SIG-M5 treated with dmso at 0.1 percent for 504 hours (cell line): ENCODE data around the gene XBP1.
"Not testable (repeated sequence)": the region's sequence is repeated elsewhere in the genome, so short reads cannot be mapped to it uniquely, and the experiment has no call there.

Experiments
- DNase-seq: peaks from one replicate; lab custom pipeline; 2025; ENCODE audit not compliant: unreplicated experiment; lab: John Stamatoyannopoulos, UW

Gene XBP1

DNA sequence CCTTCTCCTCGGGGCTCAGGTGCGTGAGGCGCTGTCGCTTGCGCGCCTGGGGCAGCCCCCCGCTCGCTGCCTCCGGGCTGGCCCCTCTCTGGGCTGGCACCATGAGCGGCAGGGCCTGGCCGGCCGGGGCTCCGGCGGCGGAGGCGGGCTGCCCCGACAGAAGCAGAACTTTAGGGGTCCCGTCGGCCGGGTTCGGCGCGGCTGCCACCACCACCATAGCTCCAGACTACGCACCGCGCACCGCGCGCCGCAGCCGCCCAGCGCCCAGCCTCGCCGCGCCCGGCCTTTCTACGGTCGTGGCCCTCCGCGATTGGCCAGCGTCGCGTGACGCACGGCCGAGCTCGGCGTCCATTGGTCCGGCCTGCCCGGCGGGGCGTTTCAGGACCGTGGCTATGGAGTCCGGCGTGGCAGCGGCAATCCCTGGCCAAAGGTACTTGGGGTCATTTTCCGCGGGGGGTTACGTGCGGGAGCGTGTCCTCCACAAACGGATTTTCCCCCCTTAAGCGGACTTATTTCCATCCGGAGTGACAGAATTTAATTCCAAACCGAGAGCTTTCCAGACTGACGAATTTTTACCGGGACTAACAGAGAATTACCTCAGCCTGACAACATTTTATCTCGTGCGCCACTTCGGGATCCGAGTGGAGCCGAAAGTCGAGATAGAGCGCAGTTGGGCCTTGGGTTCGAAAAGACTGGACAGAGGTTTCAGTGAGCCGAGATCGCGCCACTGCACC, at the start of gene XBP1:
TSS of gene XBP1 (minus strand) at position 262 of the 734 bp plus-strand sequence.
- peak; percentile 85 for DNase-seq

DNA sequence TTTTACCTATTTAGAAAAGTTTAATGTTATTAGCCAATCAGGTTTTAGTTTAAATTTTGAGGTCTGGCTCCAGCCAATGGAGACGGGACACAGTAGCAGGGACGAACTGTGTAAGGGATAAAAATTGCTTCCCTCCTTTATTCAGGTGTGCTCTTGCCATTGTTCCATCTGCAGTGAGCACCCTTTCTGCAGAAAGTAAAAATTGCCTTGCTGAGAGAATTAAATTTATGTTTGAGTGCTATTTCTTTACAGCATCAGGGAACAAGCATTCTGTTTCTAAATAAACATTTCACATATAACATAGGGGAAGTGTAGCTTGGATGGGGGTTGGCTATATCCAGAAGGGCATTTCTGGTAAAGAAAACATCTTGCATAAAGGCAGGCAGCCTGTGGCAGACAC, 46.6 kb upstream of the XBP1 start:
- no peak for DNase-seq

DNA sequence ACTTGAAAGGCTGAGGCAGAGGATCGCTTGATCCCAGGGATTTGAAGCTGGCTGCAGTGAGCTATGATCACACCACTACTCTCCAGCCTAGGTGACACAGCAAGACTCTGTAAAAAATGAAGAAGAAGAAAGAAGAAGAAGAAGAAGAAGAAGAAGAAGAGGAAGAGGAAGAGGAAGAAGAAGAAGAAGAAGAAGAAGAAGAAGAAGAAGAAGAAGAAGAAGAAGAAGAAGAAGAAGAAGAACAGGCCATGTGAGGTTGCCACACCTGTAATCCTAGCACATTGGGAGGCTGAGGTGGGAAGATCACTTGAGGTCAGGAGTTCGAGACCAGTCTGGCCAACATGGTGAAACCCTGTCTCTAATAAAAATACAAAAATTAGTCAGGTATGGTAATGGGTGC, 43.9 kb upstream of the XBP1 start:
- DNase-seq, result not testable (repeated sequence)

DNA sequence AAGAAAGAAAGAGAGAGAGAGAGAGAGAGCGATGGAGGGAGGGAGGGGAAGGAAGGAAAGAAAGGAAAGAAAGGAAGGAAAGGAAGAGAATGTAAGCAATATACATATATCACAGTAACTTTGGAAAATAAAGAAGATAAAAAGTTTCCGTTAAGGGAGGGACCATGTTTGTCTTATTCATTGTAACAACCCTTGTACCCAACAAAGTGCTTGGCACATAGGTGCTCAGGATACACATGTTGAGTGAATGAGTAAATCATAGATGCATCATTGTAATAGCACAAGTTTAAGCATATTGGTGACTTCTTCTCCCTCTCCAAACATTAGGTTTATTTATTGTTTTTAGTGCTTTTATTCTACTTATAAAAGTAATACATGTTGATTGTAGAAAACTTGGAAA, 43.3 kb upstream of the XBP1 start:
- no peak for DNase-seq

DNA sequence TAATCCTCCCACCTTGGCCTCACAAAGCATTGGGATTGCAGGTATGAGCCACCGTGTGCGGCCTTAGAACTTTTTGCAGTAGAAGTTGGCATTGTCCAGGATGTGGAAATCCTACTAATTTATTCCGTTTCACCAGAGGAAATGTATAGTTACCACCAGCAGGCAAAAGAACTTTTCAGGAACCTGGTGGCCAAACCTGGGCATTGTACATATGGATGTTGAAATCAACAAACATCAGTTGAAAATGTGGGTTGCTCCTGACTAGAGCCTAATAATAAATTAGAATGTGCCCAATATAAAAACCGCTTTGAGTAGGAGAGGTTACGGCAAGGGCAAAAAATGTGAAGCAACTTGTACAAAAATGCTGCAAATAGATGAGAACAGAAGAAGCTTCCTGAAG, 40.7 kb upstream of the XBP1 start:
- DNase-seq, result peak; percentile 58

DNA sequence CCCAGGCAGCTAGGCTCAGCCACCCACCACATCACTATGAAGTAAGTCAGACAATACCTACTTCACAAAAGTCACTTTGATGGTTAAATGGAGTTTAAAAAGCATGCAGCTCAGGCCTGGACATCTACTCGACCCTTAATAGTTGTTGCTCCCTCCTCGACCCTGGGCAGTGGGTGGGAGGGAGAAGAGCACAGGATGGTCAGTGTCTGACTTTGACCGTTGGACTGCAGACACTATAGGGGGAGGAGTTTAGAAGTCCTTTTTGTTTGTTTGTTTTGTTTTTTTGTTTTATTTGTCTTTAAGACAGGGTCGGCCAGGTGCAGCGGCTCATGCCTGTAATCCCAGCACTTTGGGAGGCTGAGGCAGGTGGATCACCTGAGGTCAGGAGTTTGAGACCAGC, 38.6 kb upstream of the XBP1 start:
- no peak for DNase-seq

DNA sequence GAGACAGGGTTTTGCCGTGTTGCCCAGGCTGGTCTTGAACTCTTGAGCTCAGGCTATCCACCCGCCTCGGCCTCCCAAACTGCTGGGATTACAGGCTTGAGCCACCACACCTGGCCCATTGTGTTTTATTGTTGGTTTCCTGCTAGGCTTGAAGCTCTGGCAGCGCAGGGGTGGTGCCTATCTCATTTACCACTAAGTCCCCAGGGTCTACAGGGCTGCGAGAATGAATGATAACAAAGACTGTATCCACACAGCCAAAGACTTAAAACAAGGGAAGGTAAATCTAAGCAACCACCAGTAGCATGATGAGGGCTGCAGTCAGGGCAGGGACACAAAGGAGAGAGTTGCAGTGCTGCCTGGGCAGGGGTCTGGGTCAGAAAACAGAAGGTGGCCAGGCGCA, 37.3 kb upstream of the XBP1 start:
- DNase-seq, result no peak

DNA sequence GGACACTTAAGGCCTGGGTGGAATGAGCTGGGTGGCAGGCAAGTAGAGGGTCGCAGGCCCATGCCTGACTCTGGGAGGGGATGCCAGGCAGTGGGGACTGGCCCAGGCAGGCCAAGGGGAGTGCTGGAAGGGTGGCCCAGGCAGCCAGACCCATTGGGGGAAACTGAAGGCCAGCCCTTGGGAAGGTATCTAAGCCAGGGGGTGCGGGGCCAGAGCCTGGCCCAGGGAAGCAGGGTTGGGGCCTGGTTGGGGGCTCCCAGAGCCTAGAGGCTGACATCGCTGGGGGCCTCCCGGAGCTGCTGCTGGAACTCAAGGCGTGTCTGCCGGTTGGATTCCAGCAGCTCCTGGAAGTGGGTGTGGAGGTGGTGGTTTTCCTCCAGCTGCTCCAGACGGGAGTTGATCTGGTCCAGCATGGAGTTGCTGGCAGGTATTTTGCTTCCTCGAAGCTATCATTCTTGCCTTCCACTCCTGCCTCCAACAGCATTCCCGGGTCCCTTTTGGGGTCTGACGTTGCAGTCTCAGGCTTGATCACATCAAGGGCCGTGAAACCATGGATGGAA, 35.3 kb upstream of the XBP1 start:
- no peak for DNase-seq

DNA sequence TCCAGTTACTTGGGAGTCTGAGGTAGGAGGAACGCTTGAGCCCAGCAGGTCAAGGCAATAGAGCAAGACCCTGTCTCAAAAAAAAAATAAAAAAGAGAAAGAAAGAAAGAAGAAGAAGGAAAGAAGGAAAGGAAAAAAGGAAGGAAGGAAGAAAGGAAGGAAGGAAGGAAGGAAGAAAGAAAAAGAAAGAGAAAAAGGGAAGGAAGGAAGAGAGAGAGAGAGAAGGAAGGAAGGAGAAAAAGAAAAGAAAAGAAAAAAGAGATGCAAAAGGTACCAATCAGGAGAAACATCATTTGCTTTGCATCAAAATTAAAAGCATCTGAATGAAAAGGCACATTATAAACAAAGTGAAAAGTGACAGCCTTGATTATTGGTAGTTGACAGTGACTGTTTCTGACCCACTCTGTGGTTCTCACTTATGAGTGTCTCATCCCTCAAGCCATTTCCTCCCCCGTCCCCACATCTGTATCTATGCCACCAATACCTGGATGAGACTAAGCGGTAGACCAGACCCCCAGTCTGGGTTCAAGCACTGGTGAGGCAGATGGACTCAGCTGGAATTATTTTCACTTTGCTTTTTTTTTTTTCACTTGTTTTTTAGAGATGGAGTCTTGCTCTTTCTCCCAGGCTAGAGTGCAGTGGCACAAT, 33.0 kb upstream of the XBP1 start:
- DNase-seq, result no peak

DNA sequence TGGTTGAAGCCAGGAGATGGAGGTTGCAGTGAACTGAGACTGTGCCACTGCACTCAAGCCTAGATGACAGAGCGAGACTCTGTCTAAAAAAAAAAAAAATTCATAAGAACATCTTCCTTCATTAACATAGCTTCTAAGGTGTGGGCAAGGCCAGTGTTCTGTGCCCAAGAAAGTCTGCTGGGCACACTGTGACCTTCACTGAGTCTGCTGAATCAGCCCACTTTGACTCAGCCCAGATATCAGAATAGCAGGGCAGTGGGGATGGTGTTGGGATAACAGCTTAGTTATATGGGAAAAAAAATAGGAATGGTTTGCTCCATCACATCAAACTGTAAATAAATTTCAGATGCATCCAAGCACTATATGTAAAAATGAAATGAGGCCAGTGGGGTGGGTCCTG, 32.4 kb upstream of the XBP1 start:
- DNase-seq, result no peak

DNA sequence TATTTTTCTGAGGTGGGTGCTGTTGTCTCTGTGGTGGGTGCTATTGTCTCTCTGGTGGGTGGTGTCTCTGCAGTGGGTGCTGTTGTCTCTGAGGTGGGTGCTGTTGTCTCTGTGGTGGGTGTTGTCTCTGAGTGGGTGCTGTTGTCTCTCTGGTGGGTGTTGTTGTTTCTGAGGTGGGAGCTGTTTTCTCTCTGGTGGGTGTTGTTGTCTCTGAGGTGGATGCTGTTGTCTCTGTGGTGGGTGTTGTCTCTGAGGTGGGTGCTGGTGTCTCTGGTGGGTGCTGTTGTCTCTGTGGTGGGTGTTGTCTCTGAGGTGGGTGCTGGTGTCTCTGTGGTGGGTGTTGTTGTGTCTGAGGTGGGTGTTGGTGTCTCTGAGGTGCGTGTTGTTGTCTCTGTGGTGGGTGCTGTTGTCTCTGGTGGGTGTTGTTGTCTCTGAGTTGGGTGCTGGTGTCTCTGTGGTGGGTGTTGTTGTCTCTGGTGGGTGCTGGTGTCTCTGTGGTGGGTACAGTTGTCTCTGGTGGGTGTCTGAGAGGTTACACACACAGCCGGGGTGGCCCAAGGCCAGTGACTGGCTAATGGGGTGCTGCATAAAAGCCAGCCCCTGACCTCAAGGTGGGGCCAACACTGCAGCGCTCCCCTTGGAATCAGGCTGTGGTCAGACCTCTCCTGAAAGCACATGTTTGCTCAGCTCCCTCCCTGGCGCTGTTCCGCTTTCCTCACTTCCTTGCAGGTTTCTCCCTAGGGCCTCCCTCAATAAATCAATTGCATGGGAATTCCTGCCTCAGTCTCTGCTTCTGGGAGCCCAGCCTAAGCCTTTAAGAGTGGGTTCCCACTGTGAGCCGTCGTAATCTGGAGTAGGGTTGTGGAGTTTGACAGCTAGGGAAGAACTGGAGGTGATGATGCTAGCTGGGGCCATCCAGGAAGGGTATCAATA, 31.0 kb upstream of the XBP1 start:
- no peak for DNase-seq

DNA sequence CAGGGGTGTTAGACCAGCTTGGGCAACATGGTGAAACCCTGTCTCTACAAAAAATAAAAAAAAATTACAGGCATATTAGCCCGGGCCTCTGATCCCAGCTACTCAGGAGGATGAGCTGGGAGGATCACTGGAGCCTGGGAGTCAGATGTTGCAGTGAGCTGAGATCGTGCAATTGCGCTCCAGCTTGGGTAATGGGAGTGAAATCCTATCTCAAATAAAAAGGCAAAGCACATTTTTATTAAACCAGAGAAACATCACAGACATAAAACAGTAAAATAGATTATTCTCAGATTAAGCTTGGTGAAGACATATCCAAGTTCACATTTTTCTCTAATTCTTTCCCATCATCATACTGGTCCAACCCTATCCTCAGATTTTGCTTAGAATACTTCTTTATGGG, 30.1 kb upstream of the XBP1 start:
- DNase-seq, result no peak

DNA sequence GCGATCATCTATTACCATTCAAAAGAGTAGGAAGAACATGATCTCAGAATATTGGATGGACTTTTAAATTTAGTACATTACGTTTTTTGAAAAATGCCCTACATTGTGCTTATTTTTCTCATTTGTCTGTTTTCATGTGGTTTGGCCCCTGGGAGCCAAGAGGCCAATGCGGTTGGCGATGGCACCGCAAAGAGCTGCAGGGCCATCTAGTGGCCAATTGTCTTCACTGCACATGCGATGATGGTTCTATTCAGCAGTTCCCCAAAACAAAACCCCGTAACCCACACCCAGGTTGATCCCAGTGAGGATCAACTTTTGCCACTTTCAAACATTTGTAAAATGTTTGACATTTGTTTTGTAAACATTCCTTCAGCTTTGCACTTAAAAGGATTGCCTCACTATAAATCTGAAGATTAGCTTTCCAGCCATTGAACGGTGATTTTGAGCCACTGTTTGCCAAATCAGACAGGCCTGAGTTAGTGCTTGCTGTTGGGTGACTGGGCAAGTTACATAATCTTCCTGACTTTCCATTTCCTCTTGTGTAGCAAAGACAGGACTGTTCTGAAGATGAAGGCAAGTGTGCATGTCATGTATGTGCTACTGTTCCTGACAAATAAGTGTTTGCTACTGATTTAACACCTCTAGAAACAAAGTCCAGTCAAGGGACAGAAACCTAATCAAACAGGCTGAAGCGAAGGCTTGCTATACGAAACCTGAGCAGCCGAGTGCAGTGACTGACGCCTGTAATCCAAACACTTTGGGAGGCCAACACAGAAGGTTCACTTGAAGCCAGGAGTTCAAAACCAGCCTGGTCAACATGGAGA, 29.2 kb upstream of the XBP1 start:
- DNase-seq, result peak; percentile 51

DNA sequence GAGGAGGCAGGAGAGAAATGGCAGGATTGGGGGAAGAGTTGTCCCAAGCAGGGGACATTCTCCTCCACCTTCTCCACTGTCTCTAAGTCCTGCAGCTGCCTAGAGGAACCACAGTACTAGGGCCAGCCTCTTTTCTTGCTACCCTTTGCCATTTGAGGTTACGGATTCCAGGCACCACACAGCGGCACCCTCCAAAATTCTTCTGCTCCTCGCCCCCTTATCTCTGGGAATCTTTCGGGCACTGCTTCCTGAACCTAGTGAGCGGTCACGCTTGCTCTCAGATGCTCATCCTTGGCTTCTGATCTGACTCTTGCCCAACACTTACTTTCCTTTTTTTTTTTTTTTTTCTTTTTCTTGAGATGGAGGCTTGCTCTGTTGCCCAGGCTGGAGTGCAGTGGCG, 26.6 kb upstream of the XBP1 start:
- DNase-seq, result no peak

DNA sequence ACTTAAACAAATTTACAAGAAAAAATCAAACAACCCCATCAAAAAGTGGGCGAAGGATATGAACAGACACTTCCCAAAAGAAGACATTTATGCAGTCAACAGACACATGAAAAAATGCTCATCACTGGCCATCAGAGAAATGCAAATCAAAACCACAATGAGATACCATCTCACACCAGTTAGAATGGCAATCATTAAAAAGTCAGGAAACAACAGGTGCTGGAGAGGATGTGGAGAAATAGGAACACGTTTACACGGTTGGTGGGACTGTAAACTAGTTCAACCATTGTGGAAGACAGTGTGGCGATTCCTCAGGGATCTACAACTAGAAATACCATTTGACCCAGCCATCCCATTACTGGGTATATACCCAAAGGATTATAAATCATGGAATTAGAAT, 26.1 kb upstream of the XBP1 start:
- not testable (repeated sequence) for DNase-seq

DNA sequence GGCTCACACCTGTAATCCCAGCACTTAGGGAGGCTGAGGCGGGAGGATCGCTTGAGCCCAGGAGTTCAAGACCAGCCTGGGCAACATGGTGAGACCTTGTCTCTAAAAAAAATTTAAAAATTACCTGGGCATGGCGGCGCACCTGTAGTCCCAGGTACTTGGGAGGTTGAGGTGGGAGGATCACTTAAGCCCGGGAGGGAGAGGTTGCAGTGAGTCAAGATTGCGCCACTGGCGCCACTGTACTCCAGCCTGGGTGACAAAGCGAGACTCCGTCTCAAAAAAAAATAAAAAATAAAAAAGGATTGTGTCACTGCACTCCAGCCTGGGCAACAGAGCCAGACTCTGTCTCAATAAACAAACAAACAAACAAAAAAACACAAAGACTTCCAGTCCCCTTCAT, 24.1 kb upstream of the XBP1 start:
- not testable (repeated sequence) for DNase-seq

DNA sequence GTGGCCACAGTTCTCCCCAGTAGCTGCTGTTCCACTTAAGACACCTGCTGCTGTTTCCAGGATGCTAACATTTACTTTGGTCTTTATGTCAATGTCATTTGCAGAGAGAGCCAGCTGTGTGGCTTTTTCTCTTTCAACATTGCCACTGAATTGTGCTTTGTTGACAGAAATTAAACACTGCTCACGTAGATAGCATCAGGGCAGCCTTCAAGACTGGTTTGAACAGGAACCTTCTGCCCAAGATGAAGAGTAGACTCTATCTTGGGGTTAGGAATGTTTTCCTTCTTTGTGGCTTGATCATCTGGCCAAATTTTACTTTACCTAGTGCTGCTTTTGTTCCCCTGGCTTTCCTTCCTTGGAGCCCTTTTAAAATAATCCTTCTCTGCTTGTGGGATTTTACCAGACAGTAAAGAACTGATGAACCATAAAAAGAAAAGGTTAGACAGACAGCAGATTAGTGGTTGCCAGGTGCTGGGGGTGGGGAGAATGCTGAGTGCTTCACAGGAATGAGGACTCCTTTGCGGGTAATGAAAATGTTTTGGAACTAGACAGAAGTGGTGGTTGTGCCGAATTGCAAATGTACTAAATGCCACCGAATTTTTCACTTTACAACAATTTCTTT, 22.7 kb upstream of the XBP1 start:
- DNase-seq, result peak; percentile 19

DNA sequence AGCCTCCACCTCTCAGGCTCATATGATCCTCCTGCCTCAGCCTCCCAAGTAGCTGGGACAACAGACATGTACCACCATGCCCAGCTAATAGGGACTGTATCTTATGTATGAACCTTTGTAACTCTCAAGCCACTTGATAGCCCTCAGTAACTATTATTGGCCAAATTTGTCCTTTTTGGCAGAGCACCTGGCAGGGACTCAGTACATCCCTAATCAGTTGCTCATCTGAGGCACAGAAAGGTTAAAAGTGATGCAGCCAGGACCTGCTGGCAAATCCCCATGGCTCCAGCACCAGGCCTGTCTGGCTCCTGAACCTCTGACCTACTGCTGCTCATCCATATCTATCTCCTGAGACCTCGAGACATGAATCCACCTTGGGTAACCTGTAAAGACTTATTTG, 21.1 kb upstream of the XBP1 start:
- DNase-seq, result no peak

DNA sequence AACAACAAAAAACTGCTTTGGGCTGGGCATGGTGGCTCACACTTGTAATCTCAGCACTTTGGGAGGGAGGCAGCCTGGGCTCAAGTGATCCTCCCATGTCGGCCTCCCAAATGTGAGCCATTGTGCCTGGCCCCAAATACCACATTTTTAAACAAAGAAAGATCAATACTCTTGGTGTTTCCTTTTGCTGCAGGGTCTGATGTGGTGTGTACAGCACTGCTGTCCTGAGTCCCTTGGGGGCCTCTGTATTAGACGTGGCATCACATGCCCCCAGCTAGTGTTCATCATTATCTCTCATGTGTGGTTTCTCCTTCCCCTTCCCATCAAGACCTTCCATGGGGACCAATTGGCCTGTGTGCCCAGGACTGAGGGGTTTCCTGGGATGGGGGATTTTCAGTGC, 20.5 kb upstream of the XBP1 start:
- DNase-seq, result no peak
